ENCODE data around the gene AGK.

- TF ChIP-seq CTCF (IDR thresholded peaks at IDR 0.05) (no peak), POLR2A (IDR thresholded peaks at IDR 0.05) (no peak)
These were observed 90.7 kb downstream of the AGK start for GRCh38 chr7:141641876-141642275.
